GM19324 (cell line): ENCODE results near the gene EDDM3A.

Source experiments
- ATAC-seq: cut with Tn5 transposase; IDR thresholded peaks from one replicate; pipeline ENCODE4 v1.9.1; 2021; ENCODE audit warnings: mild to moderate bottlenecking, moderate library complexity; ENCODE audit not compliant: unreplicated experiment, low FRiP score

EDDM3A gene

GRCh38 chr14:20782280-20782890 is 36.7 kb downstream of the EDDM3A start:
- peak; percentile 68 for ATAC-seq

DNA sequence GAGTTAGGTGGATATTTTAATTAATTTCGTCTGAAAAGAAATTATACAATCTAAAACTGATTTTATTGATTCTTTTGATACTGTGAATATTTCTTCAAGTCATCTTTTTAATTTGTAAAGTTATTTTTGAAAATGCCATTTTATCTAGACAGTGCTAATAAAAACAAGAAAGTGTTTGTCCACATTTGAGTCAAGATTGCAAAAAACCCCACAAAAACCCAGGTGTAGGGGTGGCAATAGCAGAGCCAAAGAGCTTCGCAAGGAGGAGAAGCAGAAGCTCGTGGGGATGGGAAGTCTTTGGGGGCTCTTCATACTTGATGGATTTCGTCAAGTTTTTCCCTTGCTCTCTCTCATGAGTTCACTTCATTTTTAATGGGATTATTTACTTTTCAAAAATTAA is 41.3 kb downstream of the EDDM3A start:
- ATAC-seq, result no peak

DNA sequence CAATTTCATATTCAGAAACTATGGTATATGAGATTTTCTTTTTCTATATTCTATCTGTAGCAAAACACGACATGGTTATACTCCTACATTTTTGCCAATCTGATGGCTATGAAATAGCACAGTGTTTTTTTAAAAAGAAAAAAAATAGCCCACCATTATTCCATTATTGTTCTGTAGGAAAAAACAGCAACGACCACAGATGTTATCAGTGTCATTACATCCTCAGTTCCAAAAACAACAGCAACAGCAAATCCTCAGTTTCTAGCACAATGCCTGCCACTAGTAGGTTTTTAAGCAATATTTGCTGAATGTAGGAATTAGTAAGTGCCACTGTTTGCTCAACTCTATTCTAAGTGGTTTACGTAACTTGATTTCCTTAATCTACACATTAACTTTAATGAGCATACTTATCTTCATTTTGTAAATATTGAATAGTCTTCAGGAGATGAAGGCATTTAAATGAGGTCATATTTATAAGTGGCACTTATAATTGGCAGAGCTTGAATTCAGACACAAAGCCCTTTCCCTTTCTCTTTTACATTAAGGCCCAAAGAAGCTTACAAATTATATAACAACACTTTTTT is 43.6 kb downstream of the EDDM3A start:
- ATAC-seq, result no peak

DNA sequence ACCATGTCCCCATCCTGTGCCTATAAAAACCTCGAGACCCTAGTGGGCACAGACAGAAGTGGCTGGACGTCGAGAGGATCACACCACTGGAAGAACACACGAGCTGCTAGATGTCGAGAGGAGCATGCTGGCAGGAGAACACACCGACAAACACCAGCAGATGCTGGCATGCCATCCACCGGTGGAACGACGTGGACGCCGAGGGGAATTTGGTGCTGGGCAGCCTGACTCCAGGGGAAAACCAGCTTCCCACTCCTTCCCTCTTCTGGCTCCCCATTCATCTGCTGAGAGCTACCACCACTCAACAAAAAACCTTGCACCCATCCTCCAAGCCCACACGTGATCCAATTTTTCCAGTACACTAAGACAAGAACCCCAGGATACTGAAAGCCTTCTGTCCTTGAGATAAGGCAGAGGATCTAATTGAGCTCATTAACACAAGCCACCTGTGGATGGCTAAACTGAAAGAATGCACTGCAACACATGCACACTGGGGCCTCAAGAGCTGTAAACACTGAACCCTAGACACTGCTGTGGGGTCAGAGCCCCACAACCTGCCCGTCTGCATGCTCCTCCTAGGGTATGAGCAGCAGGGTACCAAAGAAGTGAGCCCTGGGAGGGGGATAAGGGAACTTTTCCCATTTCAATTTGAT is 44.9 kb downstream of the EDDM3A start:
- ATAC-seq, result no peak

- no peak for ATAC-seq
Measured at GRCh38 chr14:20791187-20791586, 45.5 kb downstream of the EDDM3A start.

DNA sequence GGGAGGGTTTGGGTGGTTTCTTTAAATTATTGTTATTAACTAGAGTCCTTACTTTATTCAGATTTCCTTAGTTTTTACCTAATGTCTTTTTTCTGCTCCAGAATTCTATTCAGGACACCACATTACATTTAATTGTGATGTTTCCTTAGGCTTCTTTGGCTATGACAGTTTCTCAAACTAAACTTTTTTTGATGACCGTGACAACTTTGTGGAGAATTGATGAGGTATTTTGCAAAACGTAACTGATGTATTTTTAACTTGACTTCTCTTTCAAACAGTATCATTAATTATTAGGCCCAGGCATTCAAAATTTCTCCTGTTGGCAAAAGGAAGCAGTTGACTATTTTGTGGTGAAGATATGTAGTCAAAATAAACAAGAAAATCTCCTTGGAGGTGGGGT is 45.9 kb downstream of the EDDM3A start:
- no peak for ATAC-seq

DNA sequence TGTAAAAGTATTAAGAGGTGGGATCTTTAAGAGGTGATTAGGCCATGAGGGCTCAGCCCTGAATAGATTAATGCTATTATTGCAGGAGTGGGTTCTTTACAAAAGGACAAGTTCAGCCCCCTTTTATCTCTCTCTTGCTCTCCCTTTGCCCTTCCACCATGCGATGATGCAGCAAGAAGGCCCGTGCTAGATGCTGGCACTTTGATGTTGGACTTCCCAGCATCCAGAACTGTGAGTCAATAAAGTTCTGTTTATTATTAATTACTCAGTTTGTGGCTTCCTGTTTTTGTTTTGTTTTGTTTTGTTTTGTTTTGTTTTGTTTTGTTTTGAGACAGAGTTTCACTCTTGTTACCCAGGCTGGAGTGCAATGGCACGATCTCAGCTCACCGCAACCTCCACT is 46.9 kb downstream of the EDDM3A start:
- no peak for ATAC-seq

DNA sequence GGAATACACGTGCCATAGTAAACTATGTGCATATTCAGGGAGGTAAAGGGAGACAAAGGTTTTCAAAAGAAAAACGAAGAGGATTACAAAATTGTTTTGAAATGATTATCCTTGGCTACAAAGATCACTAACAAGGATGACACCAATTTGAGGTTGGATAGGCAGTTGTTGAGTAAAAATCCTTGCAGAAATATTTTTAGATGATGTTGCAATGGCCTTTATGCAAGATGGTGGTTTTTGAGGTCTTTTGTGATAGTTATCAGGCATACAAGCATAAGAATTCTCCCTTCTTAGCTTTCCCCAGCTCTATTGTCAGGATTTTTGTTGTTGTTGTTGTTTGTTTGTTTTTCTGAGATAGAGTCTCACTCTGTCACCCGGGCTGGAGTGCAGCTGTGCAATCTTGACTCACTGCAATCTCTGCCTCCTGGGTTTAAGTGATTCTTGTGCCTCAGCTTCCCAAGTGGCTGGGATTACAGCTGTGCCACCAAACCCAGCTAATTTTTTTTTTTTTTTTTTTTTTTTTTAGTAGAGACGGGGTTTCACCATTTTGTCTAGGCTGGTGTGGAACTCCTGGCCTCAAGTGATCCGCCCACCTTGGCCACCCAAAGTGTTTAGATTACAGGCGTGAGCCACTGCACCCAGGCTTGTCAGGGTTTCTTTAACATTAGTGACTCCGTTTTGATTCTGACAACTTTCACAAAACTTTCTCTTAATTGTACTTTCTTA is 49.1 kb downstream of the EDDM3A start:
- no peak for ATAC-seq

GRCh38 chr14:20797164-20797563 is 51.5 kb downstream of the EDDM3A start:
- ATAC-seq, result no peak
